IMR-90 (cell line): ENCODE data around the gene TM4SF1. TPM values are rescaled to one million over a fixed set of nuclear protein-coding genes. Genes with fewer than 3 reads are reported as not detected.

Experiments used
- ATAC-seq: fragments of 200-7000 bp; cut with Tn5 transposase; 2 replicates; pipeline ENCODE4 v1.9.1; 2020; ENCODE audit warnings: low read depth, mild to moderate bottlenecking, moderate library complexity
- BruUV-seq: library from RNA; stranded (reverse); fragments of 400-500 nt; replicated peaks from 2 replicates; lab custom pipeline; 2021; lab: Mats Ljungman, UMichigan
- CTCF ChIA-PET: fragments of 300-600 bp; formaldehyde crosslinking; extraction: SDS; loops from one replicate; lab custom pipeline; 2021; ENCODE audit warnings: antibody characterized with exemption; lab: Yijun Ruan, JAX
- POLR2A ChIA-PET: fragments of 300-600 bp; sonication (Branson Sonifier 250); formaldehyde crosslinking; loops from one replicate; lab custom pipeline; 2022; ENCODE audit warnings: antibody characterized with exemption; ENCODE audit not compliant: unreplicated experiment; lab: Charles Lee
- DNase-seq: peaks from one replicate; pipeline ENCODE4 v3.0.0; 2013
- H2AFZ ChIP-seq: replicated peaks from 2 replicates; pipeline ENCODE3; 2013; ENCODE audit warnings: low read length, mild to moderate bottlenecking; ENCODE audit not compliant: poor library complexity
- H2AK5ac ChIP-seq: 2 replicates; pipeline ENCODE4 v1.6.1; 2013; ENCODE audit warnings: low read depth, low read length, inconsistent platforms
- H2AK9ac ChIP-seq: replicated peaks from 2 replicates; pipeline ENCODE3; 2013; ENCODE audit warnings: mild to moderate bottlenecking, low read depth, low read length, moderate library complexity; ENCODE audit not compliant: poor library complexity
- H2BK120ac ChIP-seq: 2 replicates; pipeline ENCODE4 v1.6.1; 2013; ENCODE audit warnings: low read depth, low read length, inconsistent platforms
- H2BK15ac ChIP-seq: 3 replicates; pipeline ENCODE4 v1.6.1; 2013; ENCODE audit warnings: low read depth, low read length, inconsistent platforms
- H2BK20ac ChIP-seq: 2 replicates; pipeline ENCODE4 v1.6.1; 2013; ENCODE audit warnings: low read depth, mild to moderate bottlenecking, inconsistent platforms, low read length, moderate library complexity
- H2BK5ac ChIP-seq: 2 replicates; pipeline ENCODE4 v1.6.1; 2013; ENCODE audit warnings: mild to moderate bottlenecking, low read depth, low read length, inconsistent platforms; ENCODE audit not compliant: poor library complexity, severe bottlenecking
- H3K14ac ChIP-seq: replicated peaks from 2 replicates; pipeline ENCODE4 v1.6.1; 2013; ENCODE audit warnings: low read depth, low read length, inconsistent platforms
- H3K18ac ChIP-seq: 2 replicates; pipeline ENCODE4 v1.6.1; 2013; ENCODE audit warnings: low read depth, low read length, control low read depth
- H3K23ac ChIP-seq: 2 replicates; pipeline ENCODE4 v1.6.1; 2013; ENCODE audit warnings: low read depth, low read length, inconsistent platforms
- H3K27ac ChIP-seq: 2 replicates; pipeline ENCODE4 v1.5.1; 2013; ENCODE audit warnings: mild to moderate bottlenecking, control low read depth, low read length; ENCODE audit not compliant: insufficient read depth
- H3K27me3 ChIP-seq: 2 replicates; pipeline ENCODE4 v1.6.1; 2013; ENCODE audit warnings: low read length; ENCODE audit not compliant: control insufficient read depth, insufficient read depth
- H3K36me3 ChIP-seq: 2 replicates; pipeline ENCODE4 v1.6.1; 2013; ENCODE audit warnings: low read length, mixed read lengths; ENCODE audit not compliant: control insufficient read depth, insufficient read depth
- H3K4ac ChIP-seq: 2 replicates; pipeline ENCODE4 v1.6.1; 2013; ENCODE audit warnings: low read depth, low read length, inconsistent platforms
- H3K4me1 ChIP-seq: 2 replicates; pipeline ENCODE4 v1.6.1; 2013; ENCODE audit warnings: low read length, mixed read lengths; ENCODE audit not compliant: control insufficient read depth, insufficient read depth
- H3K4me2 ChIP-seq: 2 replicates; pipeline ENCODE4 v1.6.1; 2013; ENCODE audit warnings: low read depth, mild to moderate bottlenecking, control low read depth, low read length, moderate library complexity
- H3K4me3 ChIP-seq: 2 replicates; pipeline ENCODE4 v1.5.1; 2013; ENCODE audit warnings: low read depth, mild to moderate bottlenecking, control low read depth, low read length, moderate library complexity; ENCODE audit not compliant: insufficient read depth
- H3K56ac ChIP-seq: 2 replicates; pipeline ENCODE4 v1.6.1; 2013; ENCODE audit warnings: low read length, inconsistent platforms; ENCODE audit not compliant: insufficient read depth; ENCODE audit errors: extremely low read depth
- H3K79me1 ChIP-seq, 2 experiments: 2 replicates each; pipeline ENCODE4 v1.6.1; 2013; ENCODE audit warnings: low read length in 2 of 2, inconsistent platforms in 1 of 2, low read depth in 1 of 2
- H3K9ac ChIP-seq: 2 replicates; pipeline ENCODE4 v1.6.1; 2013; ENCODE audit warnings: low read depth, low read length, control low read depth
- H3K9me1 ChIP-seq: 2 replicates; pipeline ENCODE4 v1.6.1; 2013; ENCODE audit warnings: low read length, inconsistent platforms; ENCODE audit not compliant: insufficient read depth
- H3K9me3 ChIP-seq: 2 replicates; pipeline ENCODE4 v1.6.1; 2013; ENCODE audit warnings: low read length; ENCODE audit not compliant: control insufficient read depth, insufficient read depth
- H4K20me1 ChIP-seq: 2 replicates; pipeline ENCODE4 v1.6.1; 2013; ENCODE audit warnings: low read length, inconsistent platforms; ENCODE audit not compliant: insufficient read depth
- H4K5ac ChIP-seq: 2 replicates; pipeline ENCODE4 v1.6.1; 2013; ENCODE audit warnings: mild to moderate bottlenecking, low read depth, low read length, control low read depth
- H4K8ac ChIP-seq, 2 experiments: 2 replicates each; pipeline ENCODE4 v1.6.1; 2013; ENCODE audit warnings: low read depth in 2 of 2, low read length in 2 of 2, control low read depth in 1 of 2, inconsistent platforms in 1 of 2
- H4K91ac ChIP-seq: 2 replicates; pipeline ENCODE4 v1.6.1; 2013; ENCODE audit warnings: low read depth, low read length, inconsistent platforms; ENCODE audit not compliant: insufficient read depth
- BHLHE40 ChIP-seq: fragments of 150-350 bp; IDR thresholded peaks from 2 replicates; pipeline ENCODE4 v1.6.1; 2016; ENCODE audit warnings: mild to moderate bottlenecking, low read depth, low read length
- ELK1 ChIP-seq: fragments of 150-350 bp; IDR thresholded peaks from 2 replicates; pipeline ENCODE4 v1.6.1; 2016; ENCODE audit warnings: low read depth, mild to moderate bottlenecking, low read length, moderate library complexity, borderline replicate concordance
- MAFK ChIP-seq: IDR thresholded peaks from 2 replicates; pipeline ENCODE4 v1.6.1; 2012; ENCODE audit warnings: low read depth, low read length, improper control_type of control experiment
- MAZ ChIP-seq: IDR thresholded peaks from 2 replicates; pipeline ENCODE4 v1.6.1; 2012; ENCODE audit warnings: low read depth, mild to moderate bottlenecking, low read length, improper control_type of control experiment, moderate library complexity, borderline replicate concordance
- NFE2L2 ChIP-seq: fragments of 150-350 bp; IDR thresholded peaks from 2 replicates; pipeline ENCODE4 v1.6.1; 2016; ENCODE audit warnings: low read depth, mild to moderate bottlenecking, low read length
- POLR2A ChIP-seq: IDR thresholded peaks from 2 replicates; pipeline ENCODE4 v1.6.1; 2012; ENCODE audit warnings: mild to moderate bottlenecking, low read depth, low read length
- RFX5 ChIP-seq: IDR thresholded peaks from 2 replicates; pipeline ENCODE4 v1.8.0; 2012; ENCODE audit warnings: low read depth, mild to moderate bottlenecking, low read length, moderate library complexity
- WGBS, 2 experiments: methylation state at CpG; one replicate each; pipeline versions ENCODE4 v1.1.5 to v1.1.7; 2013; ENCODE audit warnings: missing lambda C conversion rate in 2 of 2; ENCODE audit not compliant: insufficient read length in 1 of 2; ENCODE audit errors: extremely low coverage in 2 of 2; 5-methylcytosine and 5-hydroxymethylcytosine counted together
- dilution Hi-C: fragments of 300-500 bp; cut with HindIII; formaldehyde crosslinking; loops from one replicate; pipeline ENCODE4 v1.14.3; 2018; ENCODE audit warnings: low sequenced_read_pairs; ENCODE audit not compliant: unreplicated experiment
- in situ Hi-C: fragments of 300-500 bp; cut with MboI; formaldehyde crosslinking; loops from 3 replicates; pipeline ENCODE4 v1.14.3; 2019; ENCODE audit warnings: low sequenced_read_pairs, inconsistent platforms, mixed read lengths
- intact Hi-C: fragments of 100-400 bp; cut with micrococcal nuclease; formaldehyde crosslinking; loops from 2 replicates; pipeline ENCODE4 v1.10.0; 2022
- polyA plus RNA-seq, 3 experiments: library from polyadenylated mRNA; depleted of rRNA; stranded (reverse); fragments of >200 nt; gene quantifications; 2 replicates each; pipeline ENCODE4 v1.2.3, GENCODE V29; 2012; ENCODE audit warnings: low replicate concordance in 1 of 3
- total RNA-seq: library from RNA; depleted of rRNA; stranded (reverse); fragments of >200 nt; gene quantifications from 2 replicates; pipeline ENCODE4 v1.2.3, GENCODE V29; 2012

The TM4SF1 gene
- total and polyA plus RNA-seq, 2 of the 4 experiments (the other 2 are of a cell fraction), result 232 to 302 TPM

- dilution Hi-C loops, result no loop called here
- ATAC-seq, result no peak
Measured at GRCh38 chr3:149366031-149366430, 11.4 kb downstream of the TM4SF1 start.

More at GRCh38 chr3:149366031-149366430, 11.4 kb downstream of the TM4SF1 start:
- no peaks in the 10 kb centered on the region for H3K27me3 ChIP-seq
- no peak overlapping the region for H3K23ac ChIP-seq
- peaks cover 7% of the 10 kb centered on the region for H3K4me1 ChIP-seq
- H3K4me2 ChIP-seq, result no peak overlapping the region
- no peak overlapping the region for H2AK9ac ChIP-seq
- H3K4me3 ChIP-seq, result no peak overlapping the region
- no peak overlapping the region for H3K9ac ChIP-seq
- intact Hi-C loops (no loop called here), in situ Hi-C loops (no loop called here)
- peaks cover 3 to 7% of the 10 kb centered on the region in 2 experiments; a peak in 2 of 4 replicates for H3K79me1 ChIP-seq
- no peak overlapping the region for H3K14ac ChIP-seq
- H4K91ac ChIP-seq, result no peak overlapping the region
- ChIA-PET CTCF (no interaction called here), POLR2A (no interaction called here)
- no peak overlapping the region for H2AK5ac ChIP-seq
- H2AFZ ChIP-seq, result no peak overlapping the region
- H3K9me1 ChIP-seq, result 0 out of 2 replicates have a peak, but pooled peaks cover 5% of the 10 kb centered on the region
- DNase-seq, result no peak
- H3K4ac ChIP-seq, result no peak overlapping the region
- no CpG with 5 or more reads among the region's 2 CpGs for WGBS, 2 experiments
- no peak overlapping the region for H4K8ac ChIP-seq
- H2BK5ac ChIP-seq, result no peak overlapping the region
- H4K20me1 ChIP-seq, result no peaks in the 10 kb centered on the region
- H4K5ac ChIP-seq, result no peak overlapping the region
- H2BK15ac ChIP-seq, result no peak overlapping the region
- H3K9me3 ChIP-seq, result no peaks in the 10 kb centered on the region
- no peak overlapping the region for H2BK20ac ChIP-seq
- no TSS peak for BruUV-seq
- TF ChIP-seq BHLHE40 (no peak), MAZ (no peak), MAFK (no peak), RFX5 (no peak), ELK1 (no peak), POLR2A (no peak), NFE2L2 (no peak)
- no peak overlapping the region for H3K56ac ChIP-seq
- no peak overlapping the region for H2BK120ac ChIP-seq
- peaks cover 8% of the 10 kb centered on the region for H3K36me3 ChIP-seq
- no peak overlapping the region for H3K18ac ChIP-seq
- no peak overlapping the region for H3K27ac ChIP-seq
